ENCODE results near the gene DTNB. TPM values are rescaled to one million over a fixed set of nuclear protein-coding genes. Genes with fewer than 3 reads are reported as not detected.

The DTNB gene
- total and polyA plus RNA-seq, 7 donors, result 2.4 to 7.8 (median 4.8) TPM

- Histone ChIP-seq H3K36me3 (no peaks in the 10 kb centered on the region), H3K27me3 (no peaks in the 10 kb centered on the region), H3K4me1 (no peaks in the 10 kb centered on the region), H3K4me3 (no peak overlapping the region), H3K9me3 (no peaks in the 10 kb centered on the region), H3K27ac (no peak overlapping the region)
- no peak for DNase-seq
- intact Hi-C loops (cut with DNase I), result no loop called here
- TF ChIP-seq POLR2AphosphoS5 (IDR thresholded peaks at IDR 0.05) (no peak), POLR2A (IDR thresholded peaks at IDR 0.05) (no peak), EP300 (IDR thresholded peaks at IDR 0.05) (no peak)
- TF ChIP-seq, protein P1, sequence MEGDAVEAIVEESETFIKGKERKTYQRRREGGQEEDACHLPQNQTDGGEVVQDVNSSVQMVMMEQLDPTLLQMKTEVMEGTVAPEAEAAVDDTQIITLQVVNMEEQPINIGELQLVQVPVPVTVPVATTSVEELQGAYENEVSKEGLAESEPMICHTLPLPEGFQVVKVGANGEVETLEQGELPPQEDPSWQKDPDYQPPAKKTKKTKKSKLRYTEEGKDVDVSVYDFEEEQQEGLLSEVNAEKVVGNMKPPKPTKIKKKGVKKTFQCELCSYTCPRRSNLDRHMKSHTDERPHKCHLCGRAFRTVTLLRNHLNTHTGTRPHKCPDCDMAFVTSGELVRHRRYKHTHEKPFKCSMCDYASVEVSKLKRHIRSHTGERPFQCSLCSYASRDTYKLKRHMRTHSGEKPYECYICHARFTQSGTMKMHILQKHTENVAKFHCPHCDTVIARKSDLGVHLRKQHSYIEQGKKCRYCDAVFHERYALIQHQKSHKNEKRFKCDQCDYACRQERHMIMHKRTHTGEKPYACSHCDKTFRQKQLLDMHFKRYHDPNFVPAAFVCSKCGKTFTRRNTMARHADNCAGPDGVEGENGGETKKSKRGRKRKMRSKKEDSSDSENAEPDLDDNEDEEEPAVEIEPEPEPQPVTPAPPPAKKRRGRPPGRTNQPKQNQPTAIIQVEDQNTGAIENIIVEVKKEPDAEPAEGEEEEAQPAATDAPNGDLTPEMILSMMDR (IDR thresholded peaks at IDR 0.05), result no peak
- WGBS, 2 donors, result 93% methylated on average over 9 of the region's 9 CpGs
These were observed 28.4 kb upstream of the DTNB start for GRCh38 chr2:25701801-25702200.

GRCh38 chr2:25700221-25700660, 26.9 kb upstream of the DTNB start:
- TF ChIP-seq POLR2A (IDR thresholded peaks at IDR 0.05), result no peak
- TF ChIP-seq, protein P1 (IDR thresholded peaks at IDR 0.05), result peak in 3 of 4 experiments; percentile 48 to 65 (median 52)
- Histone ChIP-seq H3K4me3 (no peak overlapping the region), H3K27me3 (no peaks in the 10 kb centered on the region), H3K4me1 (no peaks in the 10 kb centered on the region), H3K27ac (no peak overlapping the region), H3K36me3 (no peaks in the 10 kb centered on the region), H3K9me3 (no peaks in the 10 kb centered on the region)
- DNase-seq, result no peak
- 10 to 33% methylated on average over 6 of the region's 6 CpGs for WGBS, 2 donors
- intact Hi-C loops (cut with DNase I), result no loop called here

- no peak for DNase-seq
- 84 to 90% methylated on average over 7 of the region's 7 CpGs for WGBS, 2 donors
These were observed 25.8 kb upstream of the DTNB start for GRCh38 chr2:25699216-25699615.

DNA sequence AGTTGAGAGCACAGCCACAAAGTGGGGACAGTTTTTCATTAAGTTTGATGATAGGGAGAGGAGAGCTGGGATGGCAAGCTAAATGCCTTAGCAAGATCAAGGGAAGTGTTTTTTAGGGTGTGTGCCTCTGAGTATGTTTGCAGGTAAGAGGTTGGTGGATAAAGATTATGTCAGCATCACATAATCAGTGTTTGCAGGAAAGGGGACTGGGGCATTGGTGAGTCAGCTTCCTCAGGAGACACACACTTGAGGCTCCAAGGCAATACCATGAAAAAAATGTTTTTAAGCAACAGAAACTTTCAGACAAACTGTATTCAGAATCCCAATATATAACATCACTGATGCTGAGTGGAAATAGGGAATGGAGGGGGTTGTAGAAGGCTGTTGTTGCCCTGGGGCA, 25.4 kb upstream of the DTNB start:
- Histone ChIP-seq H3K27ac (no peak overlapping the region), H3K4me3 (no peak overlapping the region), H3K27me3 (no peaks in the 10 kb centered on the region), H3K9me3 (no peaks in the 10 kb centered on the region), H3K36me3 (no peaks in the 10 kb centered on the region), H3K4me1 (no peaks in the 10 kb centered on the region)
- intact Hi-C loops (cut with DNase I), result no loop called here
- DNase-seq, result no peak
- TF ChIP-seq POLR2AphosphoS5 (IDR thresholded peaks at IDR 0.05), result no peak
- TF ChIP-seq, protein P1 (IDR thresholded peaks at IDR 0.05), result no peak
- no peak for TF ChIP-seq POLR2A (IDR thresholded peaks at IDR 0.05)
- TF ChIP-seq EP300 (IDR thresholded peaks at IDR 0.05), result no peak

More at GRCh38 chr2:25699216-25699615, 25.8 kb upstream of the DTNB start:
- TF ChIP-seq POLR2AphosphoS5 (IDR thresholded peaks at IDR 0.05) (no peak), EP300 (IDR thresholded peaks at IDR 0.05) (no peak)
- TF ChIP-seq, protein P1 (IDR thresholded peaks at IDR 0.05), result no peak
- H3K27ac ChIP-seq, result no peak overlapping the region
- H3K4me1 ChIP-seq, result no peaks in the 10 kb centered on the region
- intact Hi-C loops (cut with DNase I), result no loop called here
- H3K4me3 ChIP-seq, result no peak overlapping the region
- no peaks in the 10 kb centered on the region for H3K9me3 ChIP-seq
- no peaks in the 10 kb centered on the region for H3K27me3 ChIP-seq
- no peaks in the 10 kb centered on the region for H3K36me3 ChIP-seq

DNA sequence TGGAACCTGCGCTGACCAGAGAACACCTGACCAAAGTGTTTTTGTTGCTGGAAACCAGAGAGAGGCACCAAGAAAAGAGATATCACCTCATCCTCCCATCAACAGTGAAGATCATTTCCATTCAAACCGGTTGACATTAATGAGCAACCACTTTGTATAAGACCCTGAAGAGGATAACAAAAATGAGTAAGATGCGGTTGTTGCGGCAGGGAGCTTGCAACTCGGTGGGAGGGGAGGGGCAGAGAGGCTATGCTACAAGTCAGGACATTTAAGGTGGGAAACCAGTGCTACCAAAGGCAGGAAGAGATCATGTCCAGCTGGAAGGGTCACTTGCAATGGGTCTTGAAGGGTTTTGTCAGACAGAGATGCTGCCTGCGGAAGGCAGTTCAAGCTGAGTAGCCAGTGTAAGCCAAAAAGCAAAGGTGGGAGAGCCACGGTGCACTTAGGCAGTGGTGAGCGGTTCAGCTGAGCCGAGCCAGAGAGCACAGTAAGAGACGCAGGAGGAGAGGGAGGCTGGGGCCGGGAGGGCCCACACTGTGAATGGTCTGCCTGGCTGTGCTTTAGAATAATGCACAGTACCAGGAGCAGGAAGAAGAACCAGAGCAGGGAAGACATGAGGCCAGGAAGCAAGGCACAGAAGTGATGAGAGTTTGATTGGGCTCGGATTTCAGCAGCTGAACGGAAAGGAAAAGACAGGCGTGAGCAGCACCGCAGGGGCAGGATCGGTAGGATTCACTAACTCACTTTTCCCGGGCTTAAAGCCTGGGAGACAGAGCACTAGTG, 24.4 kb upstream of the DTNB start:
- Histone ChIP-seq H3K27ac (no peak overlapping the region), H3K27me3 (no peaks in the 10 kb centered on the region), H3K9me3 (no peaks in the 10 kb centered on the region), H3K36me3 (no peaks in the 10 kb centered on the region), H3K4me3 (no peak overlapping the region), H3K4me1 (no peaks in the 10 kb centered on the region)
- no peak for DNase-seq
- TF ChIP-seq, protein P1 (IDR thresholded peaks at IDR 0.05), result no peak
- TF ChIP-seq POLR2A (IDR thresholded peaks at IDR 0.05) (no peak), POLR2AphosphoS5 (IDR thresholded peaks at IDR 0.05) (no peak), EP300 (IDR thresholded peaks at IDR 0.05) (no peak)
- intact Hi-C loops (cut with DNase I), result no loop called here
- WGBS, 2 donors, result 73 to 84% methylated on average over 17 of the region's 17 CpGs
